Mesenteric fat pad (tissue), 1 donor: Measurements from ENCODE around the gene WDR31. TPM values are rescaled to one million over a fixed set of nuclear protein-coding genes. Genes with fewer than 3 reads are reported as not detected.
"Not testable (repeated sequence)": the region's sequence is repeated elsewhere in the genome, so short reads cannot be mapped to it uniquely, and the experiment has no call there.

Experiments used
- DNase-seq: peaks from one replicate; pipeline ENCODE4 v3.0.0-alpha.2; 2020; ENCODE audit warnings: low spot score
- long read RNA-seq: library from polyadenylated mRNA; unstranded; transcript quantifications from one replicate; pipeline ENCODE4 v2.0.0, GENCODE V29; 2020
- total RNA-seq: library from RNA; stranded (reverse); fragmentation: NEBNext Ultra II Directional; extraction: Animal tissue kit (Norgen Biotek cat#: 25700); gene quantifications from one replicate; pipeline ENCODE4 v1.2.1, GENCODE V29; 2021
- donor health status: DM: yes; HTN: yes; CAD: no.

Gene WDR31
- total RNA-seq, result 4.9 TPM
- long read RNA-seq, full-length matches to known transcripts, result 13 of 21 reads
- long read RNA-seq, partial matches to known transcripts, result 3 of 21 reads
- long read RNA-seq, other reads (novel, unspliced or antisense), result 5 of 21 reads

DNA sequence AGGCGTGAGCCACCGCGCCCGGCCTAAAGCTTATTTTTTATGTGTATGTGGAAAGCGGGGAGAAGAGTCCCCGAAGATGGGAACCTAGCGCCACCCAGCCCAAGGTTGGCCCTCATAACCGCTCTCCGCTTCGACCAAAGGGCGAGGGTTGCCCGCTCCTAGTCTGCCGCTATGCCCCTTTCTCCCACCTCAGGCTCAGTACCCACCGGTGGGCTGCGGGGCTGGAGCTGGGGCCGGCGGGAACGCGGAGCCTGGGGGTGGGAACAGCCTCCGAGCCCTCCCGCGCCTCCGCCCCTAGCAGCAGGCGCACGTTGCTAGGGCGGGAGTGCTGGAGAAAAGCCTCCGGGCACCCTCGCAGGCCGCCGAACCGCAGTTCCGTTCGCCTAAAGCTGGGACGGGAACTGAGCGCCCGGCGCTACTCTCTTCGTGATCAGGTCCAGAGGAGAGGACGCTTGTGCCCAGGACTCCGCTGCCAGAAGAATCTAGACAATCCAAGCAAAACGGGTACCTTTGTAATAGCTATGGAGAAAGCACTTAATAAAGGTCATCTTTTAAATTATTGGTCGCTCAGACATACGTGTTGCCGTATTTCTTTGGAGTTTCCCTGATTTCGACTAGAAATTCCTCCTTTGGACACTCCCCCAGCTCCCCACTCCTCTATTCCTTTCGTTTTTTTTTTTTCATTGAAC, at the start of gene WDR31:
Gene WDR31 (minus strand): TSS at position 265 of the 689 bp plus-strand sequence. CDS start 8,253 bp downstream, outside the sequence.
- DNase-seq, result peak; percentile 95

DNA sequence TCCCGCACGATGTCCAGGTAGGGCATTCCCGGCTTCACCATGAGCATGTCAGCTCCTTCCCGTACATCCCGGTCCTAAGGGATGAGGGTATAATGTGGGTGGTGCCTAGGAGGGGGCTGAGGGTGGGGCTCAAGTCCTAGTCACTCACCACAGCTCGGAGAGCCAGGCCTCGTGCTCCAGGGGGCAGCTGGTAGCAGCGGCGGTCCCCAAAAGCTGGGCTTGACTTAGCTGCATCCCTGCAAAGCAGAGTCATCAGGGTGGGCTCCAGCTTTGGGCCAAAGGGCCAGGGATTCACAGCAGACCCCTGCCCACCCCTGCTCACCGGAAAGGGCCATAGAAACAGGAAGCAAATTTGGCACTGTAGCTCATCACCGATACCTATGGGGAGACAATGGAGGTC, 49.4 kb upstream of the WDR31 start:
- no peak for DNase-seq

DNA sequence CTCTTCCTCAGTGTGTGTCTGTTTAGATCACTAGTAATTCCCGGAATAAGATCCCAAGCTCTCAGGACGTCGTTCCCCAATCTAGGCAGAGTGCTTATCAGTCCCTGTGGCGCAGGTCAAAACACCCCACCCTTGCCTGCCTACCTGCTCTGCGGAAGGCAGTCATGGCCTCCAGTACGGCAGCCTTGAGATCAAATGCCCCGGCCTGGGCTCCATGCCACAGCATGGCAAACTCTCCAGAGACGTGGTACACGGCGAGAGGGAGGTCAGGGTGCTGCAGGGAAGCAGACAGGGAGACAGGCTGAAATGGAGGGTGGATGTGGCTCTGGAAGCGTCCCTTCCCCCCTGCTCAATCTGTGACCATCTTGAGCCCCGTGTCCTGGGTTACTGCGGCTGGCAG, 48.8 kb upstream of the WDR31 start:
- no peak for DNase-seq

DNA sequence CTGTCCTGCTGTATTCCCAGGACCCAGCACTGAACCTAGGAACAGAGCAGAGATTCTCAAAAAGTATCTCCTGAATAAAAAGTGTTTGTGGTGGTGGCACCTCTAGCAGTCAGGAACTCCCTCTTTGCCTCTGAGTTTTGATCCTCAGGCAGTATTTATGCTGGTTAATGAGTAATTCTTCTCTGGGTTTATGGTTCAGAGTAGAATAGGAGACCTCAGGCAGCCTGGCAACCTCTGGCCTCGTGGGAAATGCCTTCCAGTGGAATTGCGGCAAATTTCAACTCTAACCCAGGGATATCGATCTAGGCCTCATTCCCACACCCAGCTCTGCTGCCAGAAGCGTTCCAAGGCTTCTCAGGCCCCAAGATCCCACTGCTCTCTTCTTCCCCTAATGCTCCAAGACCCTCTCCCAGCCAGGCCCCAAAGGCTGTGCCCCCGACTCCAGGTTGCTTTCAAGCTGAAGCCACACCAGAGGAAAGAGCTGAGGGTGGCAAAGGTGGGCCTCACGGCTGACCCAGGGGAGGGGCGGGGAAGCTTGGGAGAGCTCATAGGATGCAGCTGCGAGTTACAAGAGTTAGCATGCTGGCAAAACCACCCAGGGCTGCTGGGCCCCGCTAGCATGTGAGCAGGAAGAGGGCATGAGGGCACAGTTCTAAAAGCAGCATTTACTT, 47.6 kb upstream of the WDR31 start:
- DNase-seq, result no peak

DNA sequence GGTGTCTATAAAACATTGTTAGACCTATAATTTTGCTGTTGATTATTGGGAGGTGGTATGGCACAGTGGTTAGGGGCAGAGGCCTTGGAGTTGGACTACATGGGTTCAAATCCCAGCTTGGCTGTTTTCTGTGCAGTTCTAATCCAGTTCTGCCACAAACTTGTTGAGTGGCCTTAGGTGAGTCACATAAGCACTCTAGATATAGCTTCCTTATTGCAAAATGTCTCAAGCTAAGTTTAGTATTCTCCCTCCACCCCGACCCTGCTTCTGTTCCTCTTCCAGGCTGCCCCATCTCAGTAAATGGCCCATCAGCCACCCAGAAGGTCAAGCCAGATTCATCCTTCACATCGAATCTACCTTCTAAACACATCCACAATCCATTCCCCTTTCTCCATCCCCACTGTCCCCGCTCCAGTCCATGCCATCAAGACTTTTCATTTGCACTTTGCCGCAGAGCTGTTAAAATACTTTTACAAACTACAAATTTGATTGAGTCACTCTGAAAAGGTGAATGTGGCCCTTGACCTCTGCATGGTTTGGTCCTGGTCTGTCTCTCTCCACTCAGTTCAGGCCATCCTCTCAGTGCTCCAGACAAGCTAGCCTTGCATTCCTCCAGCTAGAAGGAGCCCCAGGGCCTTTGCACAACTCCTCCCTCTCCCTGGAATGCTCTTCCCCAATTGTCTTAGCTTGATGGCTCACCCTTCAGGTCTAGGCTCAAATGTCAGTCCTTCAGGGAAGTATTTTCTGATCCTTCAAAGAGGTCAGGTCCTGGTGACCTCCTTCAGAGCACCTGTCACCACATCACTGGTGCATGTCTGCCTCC, 46.7 kb upstream of the WDR31 start:
- no peak for DNase-seq

DNA sequence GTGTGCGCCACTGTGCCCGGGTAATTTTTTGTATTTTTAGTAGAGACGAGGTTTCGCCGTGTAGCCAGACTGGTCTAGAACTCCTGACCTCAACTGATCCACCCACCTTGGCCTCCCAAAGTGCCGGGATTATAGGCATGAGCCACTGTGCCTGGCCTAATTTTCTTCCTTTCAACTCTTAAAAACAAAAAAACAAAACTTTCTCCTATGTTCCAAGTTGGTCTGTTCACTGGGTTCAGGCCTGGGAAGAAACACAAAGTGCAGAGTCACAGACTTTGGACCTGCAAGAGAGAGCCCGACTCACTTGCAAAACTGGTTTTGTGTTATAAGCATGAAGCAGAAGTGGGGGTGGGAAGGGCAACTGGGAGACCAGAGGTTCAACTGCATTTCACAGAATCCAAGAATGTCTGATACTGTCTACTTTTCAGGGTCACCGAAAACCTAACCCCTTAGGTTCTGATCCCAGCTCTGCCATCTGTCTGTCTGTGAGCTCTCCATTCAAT, 41.9 kb upstream of the WDR31 start:
- no peak for DNase-seq

DNA sequence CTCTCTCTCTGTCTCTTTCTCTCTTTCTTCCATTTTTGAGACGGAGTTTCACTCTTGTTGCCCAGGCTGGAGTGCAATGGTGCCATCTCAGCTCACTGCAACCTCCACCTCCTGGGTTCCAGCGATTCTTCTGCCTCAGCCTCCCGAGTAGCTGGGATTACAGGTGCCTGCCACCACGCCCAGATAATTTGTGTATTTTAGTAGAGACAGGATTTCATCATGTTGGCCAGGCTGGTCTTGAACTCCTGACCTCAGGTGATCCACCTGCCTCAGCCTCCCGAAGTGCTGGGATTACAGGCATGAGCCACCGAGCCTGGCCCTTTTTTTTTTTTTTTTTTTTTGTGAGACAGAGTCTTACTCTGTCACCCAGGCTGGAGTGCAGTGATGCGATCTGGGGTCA, 41.4 kb upstream of the WDR31 start:
- DNase-seq, result not testable (repeated sequence)

DNA sequence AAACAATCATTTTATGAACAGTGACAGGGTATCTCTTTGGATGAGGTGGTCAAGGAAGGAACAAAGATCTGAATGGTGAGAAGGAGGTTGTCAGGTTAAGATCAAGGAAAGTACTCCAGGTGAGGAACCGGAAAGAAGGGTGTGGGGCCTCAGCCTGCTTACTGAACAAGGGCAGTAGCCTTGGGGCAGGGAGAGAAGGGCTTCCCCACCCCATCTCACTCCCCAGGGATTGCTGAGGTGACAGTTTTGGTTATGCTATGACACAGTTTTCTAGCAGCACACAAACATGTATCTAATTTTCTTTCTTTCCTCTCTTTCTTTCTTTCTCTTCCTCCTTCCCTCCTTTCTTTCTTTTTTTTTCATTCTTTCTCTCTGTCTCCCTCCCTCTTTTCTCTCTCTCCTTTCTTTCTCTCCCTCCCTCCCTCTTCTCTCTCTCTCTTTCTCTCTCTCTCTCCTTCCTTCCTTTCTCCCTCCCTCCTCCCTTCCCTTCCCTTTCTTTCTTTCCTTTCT, 40.8 kb upstream of the WDR31 start:
- DNase-seq, result no peak

DNA sequence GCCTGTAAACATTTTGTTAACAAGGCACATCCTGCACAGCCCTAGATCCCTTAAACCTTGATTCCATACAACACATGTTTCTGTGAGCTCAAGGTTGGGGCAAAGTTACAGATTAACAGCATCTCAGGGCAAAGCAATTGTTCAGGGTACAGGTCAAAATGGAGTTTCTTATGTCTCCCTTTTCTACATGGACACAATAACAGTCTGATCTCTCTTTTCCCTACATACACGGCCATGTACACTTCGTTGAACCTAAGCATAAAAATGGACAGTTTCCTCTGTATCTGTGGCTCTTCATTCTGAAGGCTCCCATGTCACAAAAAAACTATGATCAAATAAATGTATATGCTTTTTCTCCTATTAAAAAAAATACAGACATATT, 39.7 kb upstream of the WDR31 start:
- not testable (repeated sequence) for DNase-seq

DNA sequence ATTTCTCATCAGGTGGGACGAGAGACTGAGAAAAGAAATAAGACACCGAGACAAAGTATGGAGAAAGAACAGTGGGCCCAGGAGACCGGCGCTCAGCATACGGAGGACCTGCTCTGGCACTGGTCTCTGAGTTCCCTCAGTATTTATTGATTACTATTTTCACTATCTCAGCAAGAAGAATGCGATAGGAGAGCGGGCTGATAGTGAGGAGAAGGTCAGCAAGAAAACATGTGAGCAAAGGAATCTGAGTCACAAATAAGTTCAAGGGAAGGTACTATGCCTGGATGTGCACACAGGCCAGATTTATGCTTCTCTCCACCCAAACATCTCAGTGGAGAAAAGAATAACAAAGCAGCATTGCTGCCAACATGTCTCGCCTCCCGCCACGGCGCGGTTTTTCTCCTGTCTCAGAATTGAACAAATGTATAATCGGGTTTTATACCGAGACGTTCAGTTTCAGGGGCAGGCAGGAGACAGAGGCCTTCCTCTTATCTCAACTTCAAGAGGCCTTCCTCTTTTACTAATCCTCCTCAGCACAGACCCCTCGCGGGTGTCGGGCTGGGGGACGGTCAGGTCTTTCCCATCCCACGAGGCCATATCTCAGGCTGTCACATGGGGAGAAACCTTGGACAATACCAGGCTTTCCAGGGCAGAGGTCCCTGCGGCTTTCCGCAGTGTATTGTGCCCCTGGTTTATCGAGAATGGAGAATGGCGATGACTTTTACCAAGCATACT, 39.2 kb upstream of the WDR31 start:
- not testable (repeated sequence) for DNase-seq

DNA sequence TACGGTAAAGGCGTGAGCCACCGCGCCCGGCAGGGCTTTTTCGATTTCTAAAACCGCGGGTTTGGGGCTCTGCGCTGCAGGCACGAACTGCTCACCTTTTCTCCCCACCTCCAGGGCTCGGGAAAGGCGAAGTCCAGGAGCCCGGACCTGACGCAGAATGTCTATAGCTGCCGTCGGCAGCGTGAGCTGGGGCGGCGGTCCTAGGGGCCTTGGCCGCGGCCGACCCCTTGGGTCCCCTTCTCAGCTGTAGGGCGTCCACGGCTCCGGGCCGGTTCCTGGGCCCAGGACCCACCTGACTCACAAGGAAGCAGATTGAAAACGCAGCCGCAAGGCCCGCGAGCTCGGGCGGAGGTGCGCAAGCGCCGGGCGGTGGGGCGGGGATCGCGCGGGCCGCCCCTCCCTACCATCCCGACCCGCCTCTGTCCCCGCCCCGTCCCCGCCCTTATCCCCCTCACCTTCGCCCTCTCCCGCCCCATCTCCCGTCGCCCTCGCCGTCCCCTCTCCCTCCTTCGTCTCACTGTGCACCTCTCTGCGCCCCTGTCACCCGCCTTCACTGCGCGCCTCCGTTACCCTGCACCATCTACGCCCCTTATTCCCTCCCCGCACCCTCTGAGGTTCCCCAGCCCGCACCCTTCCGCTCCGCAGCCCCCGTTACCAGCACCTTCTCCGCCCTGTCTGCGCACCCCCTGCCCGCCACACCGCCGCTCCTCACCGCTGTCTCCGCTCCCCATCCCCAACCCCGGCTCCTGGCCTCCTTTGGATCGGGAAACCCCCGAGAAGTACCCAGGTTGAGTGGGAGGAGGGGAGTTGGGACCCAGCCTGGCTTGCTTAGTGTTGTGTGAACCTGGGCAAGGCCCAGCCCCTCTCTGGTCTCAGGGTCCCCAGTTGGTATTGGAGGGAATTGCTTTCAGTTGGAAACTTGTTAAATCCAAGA, 36.8 kb upstream of the WDR31 start, which contains the start of gene HDHD3:
Gene HDHD3 (minus strand): TSS at position 353 of the 934 bp plus-strand sequence. CDS start 2,632 bp downstream, outside the sequence.
- DNase-seq, result no peak

DNA sequence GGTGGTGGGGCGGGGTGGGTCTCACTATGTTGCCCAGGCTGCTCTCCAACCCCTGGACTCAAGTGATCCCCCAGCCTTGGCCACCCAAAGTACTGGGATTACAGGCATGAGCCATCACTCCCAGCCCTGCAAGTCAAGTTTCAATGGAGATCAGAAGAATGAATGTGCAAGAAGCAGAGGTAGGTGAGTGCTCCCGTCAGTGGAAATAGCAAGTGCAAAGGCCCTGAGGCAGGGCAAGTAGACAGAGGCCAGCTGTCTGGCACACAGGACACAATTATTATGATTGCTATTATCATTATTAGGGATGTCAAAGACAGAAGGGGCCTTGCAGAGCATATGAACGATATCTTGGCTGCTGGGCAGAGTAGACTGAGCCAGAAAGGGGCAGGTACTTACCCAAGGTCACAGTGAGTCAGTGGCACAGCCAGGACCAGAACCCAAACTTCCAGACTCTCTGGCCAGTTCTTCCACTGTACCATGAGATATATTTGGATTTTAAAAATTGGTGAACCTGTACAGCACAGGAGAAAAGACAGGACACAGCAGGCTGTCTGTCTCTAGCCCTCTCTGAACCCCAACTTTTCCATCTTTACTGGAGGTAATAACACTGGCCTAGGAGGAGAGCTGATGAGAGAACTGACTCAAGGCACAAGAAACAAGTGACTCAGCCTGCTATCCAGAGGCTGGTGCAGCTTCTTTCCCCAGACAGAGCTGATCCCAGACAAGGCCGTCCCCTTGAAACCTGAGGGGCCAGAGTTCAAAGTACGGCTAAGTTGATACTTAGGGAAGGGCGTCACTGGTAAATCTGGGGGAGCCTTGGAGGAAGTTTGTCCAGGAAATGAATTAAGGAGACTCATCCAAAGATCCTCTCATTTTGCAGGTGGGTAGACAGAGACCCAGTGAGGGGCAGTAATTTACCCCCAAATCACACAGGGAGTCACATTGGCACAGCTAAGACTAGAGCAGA, 35.3 kb upstream of the WDR31 start:
- DNase-seq, result no peak

DNA sequence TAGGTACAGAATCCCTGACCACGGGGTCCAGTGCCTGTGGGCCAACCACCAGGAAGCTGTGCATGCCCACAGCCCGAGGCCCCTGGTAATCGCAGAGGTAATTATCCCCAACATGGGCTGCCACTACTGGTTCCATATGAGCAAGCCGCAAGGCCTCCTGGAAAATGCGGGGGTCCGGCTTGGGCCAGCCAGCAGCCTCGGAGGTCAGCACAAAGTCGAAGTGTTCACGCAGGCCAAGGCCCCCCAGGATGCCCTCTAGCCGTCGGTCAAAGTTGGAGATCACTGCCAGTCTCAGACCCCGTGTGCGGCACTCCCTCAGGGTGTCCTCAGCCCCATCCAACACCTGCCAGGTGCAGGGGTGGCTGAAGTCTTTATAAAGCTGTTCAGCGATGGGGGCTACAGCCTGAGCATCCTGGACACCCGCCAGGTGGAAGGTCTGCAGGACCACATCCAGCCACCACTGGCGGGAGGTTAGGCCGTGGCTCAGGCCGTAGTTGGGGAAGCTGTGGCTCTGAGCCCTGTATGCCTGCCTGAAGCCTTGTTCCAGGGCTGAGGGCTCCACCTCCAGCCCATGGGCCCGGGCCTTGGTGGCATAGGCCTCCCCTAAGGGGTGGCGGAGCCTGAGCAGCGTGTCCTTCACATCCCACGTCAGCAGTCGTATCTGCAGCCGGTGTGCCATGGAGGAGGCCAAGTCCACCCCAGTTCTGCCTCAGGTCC, 33.8 kb upstream of the WDR31 start:
- no peak for DNase-seq

DNA sequence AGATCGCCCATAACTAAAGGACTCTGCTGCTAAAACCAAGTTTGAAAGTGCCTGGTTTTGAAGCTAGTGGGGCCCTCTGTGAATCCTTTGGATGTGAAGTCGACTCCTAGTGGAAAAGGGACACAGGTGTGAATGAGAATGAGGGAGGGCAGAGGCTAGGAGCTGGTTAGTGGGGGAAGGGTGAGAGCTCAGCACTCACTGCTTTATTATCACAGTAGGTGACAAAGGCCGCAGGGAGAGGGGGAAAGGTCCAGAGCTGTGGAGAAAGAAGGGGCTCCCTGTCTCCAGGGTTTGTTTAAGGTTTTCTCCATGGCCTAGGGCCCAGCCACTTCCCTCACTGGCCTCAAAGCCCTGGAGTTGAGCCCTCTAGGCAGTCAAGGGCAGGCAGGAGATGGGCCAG, 33.2 kb upstream of the WDR31 start:
- DNase-seq, result no peak

DNA sequence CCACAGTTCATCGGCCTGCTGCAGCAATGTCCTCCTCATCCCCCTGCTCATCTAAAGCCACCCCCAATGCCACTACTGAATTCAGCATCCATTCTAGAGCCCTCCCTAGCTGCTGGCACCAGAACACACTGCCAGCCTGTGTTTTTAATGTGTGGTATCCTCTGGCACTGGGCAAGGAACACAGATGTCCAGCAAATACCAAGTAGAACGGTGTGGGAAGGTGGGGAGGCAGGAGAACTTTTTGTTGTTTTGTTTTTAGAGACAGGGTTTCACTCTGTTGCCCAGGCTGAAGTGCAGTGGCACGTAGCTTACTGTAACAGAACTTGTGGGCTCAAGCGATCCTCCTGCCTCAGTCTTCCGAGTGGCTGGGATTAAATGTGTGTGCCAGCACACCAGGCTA, 32.0 kb upstream of the WDR31 start:
- no peak for DNase-seq

DNA sequence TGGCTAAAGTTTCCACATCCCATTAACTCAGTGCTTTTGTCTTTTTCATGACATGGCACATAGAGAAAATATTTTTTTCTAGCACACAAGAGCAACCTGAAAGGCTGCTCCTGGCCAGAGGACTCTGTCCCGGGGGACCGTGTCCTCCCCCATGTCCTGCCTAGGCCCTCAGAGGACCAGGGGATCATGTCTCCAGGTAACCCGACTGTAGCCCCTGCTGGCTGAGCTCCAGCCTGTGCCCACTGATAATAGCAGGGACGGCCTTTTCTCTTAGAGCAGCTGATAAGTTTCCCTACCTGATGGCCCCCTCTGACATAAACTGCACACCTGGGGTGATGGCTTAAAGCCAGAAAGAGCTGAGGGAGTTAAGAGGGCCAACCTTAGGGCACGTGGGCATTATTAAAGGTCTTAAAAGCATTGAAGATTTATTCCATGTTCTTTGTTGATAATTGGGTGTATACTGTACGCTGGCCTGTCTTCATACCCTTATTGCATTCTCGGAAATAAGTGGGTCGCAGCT, 30.8 kb upstream of the WDR31 start:
- DNase-seq, result no peak

DNA sequence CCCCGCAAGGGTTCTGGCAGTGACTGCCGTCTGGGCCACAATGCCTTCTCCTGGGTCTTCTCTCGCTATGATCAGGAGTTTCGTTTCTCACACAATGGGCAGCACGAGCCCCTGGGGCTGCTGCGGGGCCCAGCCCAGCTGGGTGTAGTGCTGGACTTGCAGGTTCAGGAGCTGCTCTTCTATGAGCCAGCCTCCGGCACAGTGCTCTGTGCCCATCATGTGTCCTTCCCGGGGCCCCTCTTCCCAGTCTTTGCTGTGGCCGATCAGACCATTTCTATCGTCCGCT, 29.7 kb upstream of the WDR31 start:
- no peak for DNase-seq
